Endothelial cell of umbilical vein (primary cell): ENCODE measurements around the gene ACBD6. TPM values are rescaled to one million over a fixed set of nuclear protein-coding genes. Genes with fewer than 3 reads are reported as not detected.

Source experiments
- BruUV-seq: library from RNA; stranded (reverse); fragments of 400-500 nt; replicated peaks from 2 replicates; lab custom pipeline; 2021; lab: Mats Ljungman, UMichigan
- CTCF ChIA-PET: fragments of 300-600, 350-600 bp; sonication (Branson Sonifier 250); formaldehyde crosslinking; loops from one replicate; lab custom pipeline; 2021; ENCODE audit warnings: antibody characterized with exemption, inconsistent platforms; lab: Charles Lee
- POLR2A ChIA-PET: fragments of 300-600, 350-600 bp; sonication (Branson Sonifier 250); formaldehyde crosslinking; loops from one replicate; lab custom pipeline; 2021; ENCODE audit warnings: antibody characterized with exemption, inconsistent platforms; lab: Charles Lee
- DNase-seq: peaks from one replicate; pipeline ENCODE4 v3.0.0-alpha.2; 2011; ENCODE audit warnings: low read depth, low spot score
- FAIRE-seq: peaks from 2 replicates; lab custom pipeline; 2011; peaks lifted over from hg19 to GRCh38; lab: Jason Lieb, UNC
- H2AFZ ChIP-seq: 2 replicates; pipeline ENCODE4 v1.6.0; 2012; ENCODE audit warnings: low read depth, low read length, control low read depth, inconsistent platforms
- H3K27ac ChIP-seq: 2 replicates; pipeline ENCODE4 v1.5.1; 2011; ENCODE audit warnings: low read depth, mild to moderate bottlenecking, control low read depth, low read length, moderate library complexity; ENCODE audit not compliant: insufficient read depth
- H3K27me3 ChIP-seq, 2 experiments: 2 replicates each; pipeline versions ENCODE4 v1.6.0 to v1.6.1; 2011; ENCODE audit warnings: low read length in 2 of 2, mixed read lengths in 1 of 2; ENCODE audit not compliant: control insufficient read depth in 2 of 2, insufficient read depth in 2 of 2
- H3K36me3 ChIP-seq, 2 experiments: 2 replicates in 1 of 2; 3 replicates in 1 of 2; pipeline ENCODE4 v1.5.1; 2011; ENCODE audit warnings: low read length in 2 of 2, mild to moderate bottlenecking in 1 of 2, moderate library complexity in 1 of 2; ENCODE audit not compliant: control insufficient read depth in 2 of 2, insufficient read depth in 2 of 2; ENCODE audit errors: extremely low read depth in 1 of 2
- H3K4me1 ChIP-seq: 3 replicates; pipeline ENCODE4 v1.5.1; 2011; ENCODE audit warnings: mild to moderate bottlenecking, low read length; ENCODE audit not compliant: control insufficient read depth, insufficient read depth; ENCODE audit errors: extremely low read depth
- H3K4me2 ChIP-seq: 2 replicates; pipeline ENCODE4 v1.6.1; 2011; ENCODE audit warnings: low read length, control low read depth, mixed read lengths; ENCODE audit not compliant: insufficient read depth
- H3K4me3 ChIP-seq, 3 experiments: fragments of 200-600 bp in 1 of 3; sonication (generic), shearing (Covaris generic) in 1 of 3; replicated peaks in 1 of 3; 2 replicates each; pipeline ENCODE4 v1.5.1; 2011 to 2016; ENCODE audit warnings: control low read depth in 3 of 3, low read length in 3 of 3, mild to moderate bottlenecking in 2 of 3, inconsistent platforms in 1 of 3, low read depth in 1 of 3, moderate library complexity in 1 of 3; ENCODE audit not compliant: insufficient read depth in 1 of 3
- H3K79me2 ChIP-seq: 2 replicates; pipeline ENCODE4 v1.6.0; 2012; ENCODE audit warnings: low read length, inconsistent platforms; ENCODE audit not compliant: control insufficient read depth, insufficient read depth
- H3K9ac ChIP-seq: replicated peaks from 2 replicates; pipeline ENCODE3; 2011; ENCODE audit warnings: low read length, control low read depth; ENCODE audit not compliant: insufficient read depth; ENCODE audit errors: extremely low read depth
- H3K9me1 ChIP-seq: replicated peaks from 3 replicates; pipeline ENCODE4 v1.6.0; 2011; ENCODE audit warnings: mild to moderate bottlenecking, low read length; ENCODE audit not compliant: control insufficient read depth, insufficient read depth; ENCODE audit errors: extremely low read depth
- H3K9me3 ChIP-seq: replicated peaks from 2 replicates; pipeline ENCODE4 v1.5.1; 2012; ENCODE audit warnings: low read length, inconsistent platforms; ENCODE audit not compliant: control insufficient read depth, insufficient read depth
- H4K20me1 ChIP-seq: replicated peaks from 2 replicates; pipeline ENCODE3; 2011; ENCODE audit warnings: mild to moderate bottlenecking, low read length; ENCODE audit not compliant: control insufficient read depth, insufficient read depth; ENCODE audit errors: extremely low read depth
- CTCF ChIP-seq, 2 donors: IDR thresholded peaks; 1 replicate in 1 of 2; 2 replicates in 1 of 2; pipeline ENCODE4 v1.5.1; 2011; ENCODE audit warnings: low read length in 2 of 2, mild to moderate bottlenecking in 2 of 2, moderate library complexity in 2 of 2, control low read depth in 1 of 2, inconsistent platforms in 1 of 2, low read depth in 1 of 2; ENCODE audit not compliant: insufficient read depth in 1 of 2; ENCODE audit errors: extremely low read depth in 1 of 2
- EZH2 ChIP-seq: IDR thresholded peaks from 2 replicates; pipeline ENCODE4 v1.6.1; 2012; ENCODE audit warnings: borderline replicate concordance, low read depth, mild to moderate bottlenecking, moderate library complexity, low read length, inconsistent platforms; ENCODE audit not compliant: severe bottlenecking
- FOS ChIP-seq: IDR thresholded peaks from 2 replicates; pipeline ENCODE4 v1.6.1; 2011; ENCODE audit warnings: mild to moderate bottlenecking, low read length, moderate library complexity, borderline replicate concordance; ENCODE audit not compliant: insufficient read depth
- GATA2 ChIP-seq: IDR thresholded peaks from 2 replicates; pipeline ENCODE4 v1.7.0; 2011; ENCODE audit warnings: low read depth, mild to moderate bottlenecking, moderate library complexity, mixed read lengths, low read length; ENCODE audit not compliant: insufficient read length, insufficient read depth
- JUN ChIP-seq: IDR thresholded peaks from 2 replicates; pipeline ENCODE4 v1.6.1; 2011; ENCODE audit warnings: borderline replicate concordance, low read depth; ENCODE audit not compliant: insufficient read length, insufficient read depth
- MAX ChIP-seq: IDR thresholded peaks from 2 replicates; pipeline ENCODE4 v1.6.1; 2011; ENCODE audit not compliant: insufficient read depth, insufficient read length
- MYC ChIP-seq: IDR thresholded peaks from one replicate; pipeline ENCODE4 v1.6.1; 2011; ENCODE audit warnings: mild to moderate bottlenecking, low read depth, low read length
- POLR2A ChIP-seq: IDR thresholded peaks from 2 replicates; pipeline ENCODE4 v1.6.1; 2012; ENCODE audit warnings: low read depth, mild to moderate bottlenecking, control low read depth, low read length
- POLR2AphosphoS5 ChIP-seq: IDR thresholded peaks from 2 replicates; pipeline ENCODE4 v1.6.1; 2012; ENCODE audit warnings: low read depth, mild to moderate bottlenecking, control low read depth, low read length, moderate library complexity; ENCODE audit not compliant: insufficient read depth
- dilution Hi-C: fragments of 300-500 bp; cut with MboI; formaldehyde crosslinking; loops from one replicate; pipeline ENCODE4 v1.15.0; 2019; ENCODE audit warnings: low sequenced_read_pairs; ENCODE audit not compliant: extremely low pct_ligation_motif_present
- intact Hi-C: fragments of 100-400 bp; cut with micrococcal nuclease; formaldehyde crosslinking; loops from one replicate; pipeline ENCODE4 v1.10.0; 2022
- polyA plus RNA-seq, 4 experiments: library from polyadenylated mRNA; depleted of rRNA in 3 of 4; stranded (reverse) in 3 of 4; unstranded in 1 of 4; fragments of >200 nt; gene quantifications; 2 replicates each; pipeline versions ENCODE4 v1.2.1 to v1.2.3, GENCODE V29; 2011 to 2012; ENCODE audit warnings: missing spikeins in 1 of 4
- total RNA-seq: library from RNA; stranded (reverse); gene quantifications from 2 replicates; pipeline ENCODE4 v1.2.3, GENCODE V29; 2021

Gene ACBD6
- total and polyA plus RNA-seq, 2 donors (not counting 3 experiments of a cell fraction or from before 2014, with no cell fraction given) = 55.6 to 56.4 TPM

- H4K20me1 ChIP-seq = peaks cover 2% of the 10 kb centered on the region
- no peak overlapping the region for H3K27ac ChIP-seq
- H3K4me1 ChIP-seq = peaks cover 9% of the 10 kb centered on the region
- FAIRE-seq (no peak), DNase-seq (no peak)
- BruUV-seq = no TSS peak
- ChIA-PET CTCF (interaction anchor here (1.2 kb wide), 1 partner anchor 12 kb away, joined by 3 read pairs; no protein-coding TSS in a partner anchor), POLR2A (no interaction called here)
- no peak overlapping the region for H3K4me2 ChIP-seq
- H3K9me1 ChIP-seq = no peaks in the 10 kb centered on the region
- no peaks in the 10 kb centered on the region for H3K36me3 ChIP-seq
- no peak overlapping the region for H2AFZ ChIP-seq
- peaks cover 2% of the 10 kb centered on the region for H3K79me2 ChIP-seq
- no peak for TF ChIP-seq POLR2AphosphoS5
- no peak for TF ChIP-seq GATA2
- no peak for TF ChIP-seq MYC
- TF ChIP-seq POLR2A = no peak
- no peak for TF ChIP-seq MAX
- no peak for TF ChIP-seq FOS
- no peak for TF ChIP-seq EZH2
- no peak for TF ChIP-seq JUN
- no peak for TF ChIP-seq CTCF (IDR thresholded peaks at IDR 0.05; ENCODE audit: extremely low read depth in 1 of 2, insufficient read depth in 1 of 2, low read depth in 1 of 2, low read length in 2 of 2)
- H3K4me3 ChIP-seq = no peak overlapping the region
- no peaks in the 10 kb centered on the region for H3K27me3 ChIP-seq
- intact Hi-C loops (loop anchor here (5.0 kb wide), 2 partner anchors 48 to 108 kb away; no protein-coding TSS in a partner anchor), dilution Hi-C loops (no loop called here)
- H3K9ac ChIP-seq = no peak overlapping the region
- no peaks in the 10 kb centered on the region for H3K9me3 ChIP-seq
Observed at GRCh38 chr1:180369061-180369460, 133.3 kb downstream of the ACBD6 start.
